ENCODE data around the gene RPL32. TPM values are rescaled to one million over a fixed set of nuclear protein-coding genes. Genes with fewer than 3 reads are reported as not detected.

The RPL32 gene
- total RNA-seq, 4 donors from 2014 or later: 510 to 893 (median 747) TPM

DNA sequence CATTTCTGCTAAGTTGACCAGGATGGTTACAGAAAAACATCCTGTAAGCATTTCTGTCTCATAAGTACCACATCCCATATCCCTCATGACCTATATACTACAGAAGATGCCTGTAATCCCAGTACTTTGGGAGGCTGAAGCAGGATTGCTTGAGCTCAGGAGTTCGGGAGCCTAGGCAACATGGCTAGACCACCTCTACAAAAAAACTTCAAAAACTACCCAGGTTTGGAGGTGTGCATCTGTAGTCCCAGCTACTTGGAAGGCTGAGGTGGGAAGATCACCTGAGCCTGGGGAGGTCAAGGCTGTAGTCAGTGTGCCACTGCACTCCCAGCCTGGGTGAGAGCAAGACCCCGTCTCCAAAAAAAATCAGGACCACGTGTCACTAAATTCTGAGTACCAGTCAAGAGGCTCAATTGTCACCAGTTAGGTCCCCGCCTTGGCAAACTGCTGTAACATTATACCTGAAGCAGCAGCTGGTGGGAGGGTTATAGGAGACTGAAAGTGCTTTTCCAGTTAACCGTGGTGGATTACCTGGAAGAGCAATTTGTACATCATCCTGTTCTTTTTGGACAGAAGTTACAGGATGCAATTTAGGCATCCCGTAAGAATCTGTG is 6.2 kb downstream of the RPL32 start:
- peaks cover 2 to 99% (median 12%) of the 10 kb centered on the region in 3 donors for H3K36me3 ChIP-seq

DNA sequence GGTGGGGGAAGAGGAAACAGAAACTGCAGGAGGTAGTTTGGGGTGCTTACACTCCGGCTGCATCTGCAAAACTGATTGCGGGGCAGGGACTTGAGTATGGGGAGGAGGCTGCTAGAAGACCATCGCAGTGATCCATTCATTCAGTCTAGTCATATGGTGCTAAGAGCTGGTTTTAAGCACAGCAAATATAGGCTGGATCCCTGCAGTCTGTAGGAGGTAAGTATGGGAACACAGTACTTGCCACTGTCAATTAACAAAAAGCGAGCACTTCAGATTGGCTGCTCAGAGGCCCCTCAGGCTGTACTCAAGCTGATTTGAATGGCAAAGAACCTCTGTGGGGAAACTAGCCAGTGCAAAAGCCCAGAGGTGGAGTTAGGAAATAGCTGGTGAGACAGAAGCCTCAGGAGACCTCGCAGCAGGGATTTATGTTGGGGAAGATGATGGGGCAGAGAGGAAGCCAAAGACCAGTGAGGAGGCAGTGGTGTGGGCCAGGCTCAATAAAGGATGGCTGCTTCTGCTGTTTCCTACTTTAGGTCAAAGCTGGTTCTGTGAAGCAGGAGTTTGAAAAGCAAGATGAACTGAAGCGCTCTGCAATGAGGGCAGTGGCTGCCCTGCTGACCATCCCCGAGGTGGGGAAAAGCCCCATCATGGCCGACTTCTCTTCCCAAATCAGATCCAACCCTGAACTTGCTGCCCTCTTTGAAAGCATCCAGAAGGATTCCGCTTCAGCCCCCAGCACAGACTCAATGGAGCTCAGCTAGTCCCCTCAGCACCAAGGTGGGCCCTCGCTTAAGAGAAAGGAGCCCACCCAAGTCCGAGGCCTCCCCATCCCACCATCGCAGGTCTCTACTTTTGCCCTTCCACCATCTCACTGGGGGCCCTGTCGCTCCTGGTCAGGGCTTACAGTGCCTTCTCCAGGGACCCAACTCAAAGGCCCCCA is 7.9 kb downstream of the RPL32 start:
- TF ChIP-seq EP300 (IDR thresholded peaks at IDR 0.05) (no peak), POLR2A (IDR thresholded peaks at IDR 0.05) (no peak)
- TF ChIP-seq, protein P1, sequence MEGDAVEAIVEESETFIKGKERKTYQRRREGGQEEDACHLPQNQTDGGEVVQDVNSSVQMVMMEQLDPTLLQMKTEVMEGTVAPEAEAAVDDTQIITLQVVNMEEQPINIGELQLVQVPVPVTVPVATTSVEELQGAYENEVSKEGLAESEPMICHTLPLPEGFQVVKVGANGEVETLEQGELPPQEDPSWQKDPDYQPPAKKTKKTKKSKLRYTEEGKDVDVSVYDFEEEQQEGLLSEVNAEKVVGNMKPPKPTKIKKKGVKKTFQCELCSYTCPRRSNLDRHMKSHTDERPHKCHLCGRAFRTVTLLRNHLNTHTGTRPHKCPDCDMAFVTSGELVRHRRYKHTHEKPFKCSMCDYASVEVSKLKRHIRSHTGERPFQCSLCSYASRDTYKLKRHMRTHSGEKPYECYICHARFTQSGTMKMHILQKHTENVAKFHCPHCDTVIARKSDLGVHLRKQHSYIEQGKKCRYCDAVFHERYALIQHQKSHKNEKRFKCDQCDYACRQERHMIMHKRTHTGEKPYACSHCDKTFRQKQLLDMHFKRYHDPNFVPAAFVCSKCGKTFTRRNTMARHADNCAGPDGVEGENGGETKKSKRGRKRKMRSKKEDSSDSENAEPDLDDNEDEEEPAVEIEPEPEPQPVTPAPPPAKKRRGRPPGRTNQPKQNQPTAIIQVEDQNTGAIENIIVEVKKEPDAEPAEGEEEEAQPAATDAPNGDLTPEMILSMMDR (IDR thresholded peaks at IDR 0.05): no peak
- Histone ChIP-seq H3K4me3 (no peak overlapping the region), H3K4me1 (peaks cover 0 to 39% (median 4%) of the 10 kb centered on the region in 4 donors), H3K9me3 (no peaks in the 10 kb centered on the region), H3K36me3 (peaks cover 2 to 100% (median 12%) of the 10 kb centered on the region in 3 donors), H3K27me3 (no peaks in the 10 kb centered on the region), H3K27ac (no peak overlapping the region)
- no peak for DNase-seq (ENCODE audit: low spot score in 2 of 2)
- 77 to 84% methylated on average over 12 to 13 of the region's 13 CpGs for WGBS, 2 donors

More for the DNA sequence above, 6.2 kb downstream of the RPL32 start:
- H3K9me3 ChIP-seq: no peaks in the 10 kb centered on the region
- H3K4me3 ChIP-seq: no peak overlapping the region
- H3K27me3 ChIP-seq: no peaks in the 10 kb centered on the region
- no peak for DNase-seq (ENCODE audit: low spot score in 2 of 2)
- no peak for TF ChIP-seq POLR2A (IDR thresholded peaks at IDR 0.05)
- TF ChIP-seq, protein P1 (IDR thresholded peaks at IDR 0.05): no peak
- no peak for TF ChIP-seq EP300 (IDR thresholded peaks at IDR 0.05)
- H3K27ac ChIP-seq: no peak overlapping the region
- peaks cover 0 to 49% (median 15%) of the 10 kb centered on the region in 4 donors for H3K4me1 ChIP-seq
- 86 to 91% methylated on average over 6 of the region's 6 CpGs for WGBS, 2 donors

DNA sequence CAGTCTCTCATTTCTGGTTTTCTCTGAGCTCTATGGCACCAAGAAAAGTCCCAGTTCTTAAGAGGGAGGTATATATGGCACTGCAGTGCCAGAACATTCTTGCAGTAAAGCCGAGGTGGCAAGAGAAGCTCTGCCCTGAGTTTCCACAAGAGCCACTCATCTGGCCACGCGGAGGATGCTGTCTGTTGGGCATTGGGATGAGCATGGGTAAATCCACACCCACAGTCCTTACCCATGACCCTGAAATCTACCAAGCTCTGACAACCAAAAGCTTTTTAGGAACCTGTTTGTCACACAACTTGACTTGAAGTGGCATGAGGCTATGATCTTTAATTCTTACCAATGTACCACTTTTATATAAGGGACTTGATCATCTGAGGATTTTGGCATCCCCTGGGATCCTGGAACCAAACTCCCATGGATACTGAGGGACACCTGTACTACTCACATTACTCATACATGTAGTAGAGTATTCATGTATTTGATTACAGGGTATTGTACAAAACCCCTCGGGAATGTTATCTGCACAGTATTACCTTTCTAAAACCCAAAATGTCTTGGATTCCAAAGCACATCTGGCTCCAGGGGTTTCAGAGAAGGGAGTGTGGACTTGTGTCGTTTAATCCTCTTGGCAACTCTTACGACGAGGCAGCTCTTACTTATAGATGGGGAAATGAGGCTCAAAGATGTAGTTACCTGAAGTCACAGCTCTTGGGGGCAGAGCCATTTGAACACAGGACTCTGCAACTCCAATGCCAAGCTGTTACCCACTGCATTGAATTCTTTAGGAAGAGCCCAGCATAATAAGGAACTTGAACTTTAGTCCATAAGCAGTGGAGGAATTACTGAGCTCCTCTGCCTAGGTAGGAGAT is 8.8 kb downstream of the RPL32 start:
- no peak for DNase-seq (ENCODE audit: low spot score in 2 of 2)
- TF ChIP-seq, protein P1 (IDR thresholded peaks at IDR 0.05): no peak
- TF ChIP-seq EP300 (IDR thresholded peaks at IDR 0.05) (no peak), POLR2A (IDR thresholded peaks at IDR 0.05) (no peak)
- WGBS, 2 donors: 79 to 81% methylated on average over 7 of the region's 7 CpGs
- no peak overlapping the region for H3K27ac ChIP-seq
- peaks cover 4 to 100% (median 12%) of the 10 kb centered on the region in 3 donors for H3K36me3 ChIP-seq
- H3K4me1 ChIP-seq: peaks cover 0 to 30% (median 0%) of the 10 kb centered on the region in 4 donors
- no peaks in the 10 kb centered on the region for H3K9me3 ChIP-seq
- no peak overlapping the region for H3K4me3 ChIP-seq
- no peaks in the 10 kb centered on the region for H3K27me3 ChIP-seq

DNA sequence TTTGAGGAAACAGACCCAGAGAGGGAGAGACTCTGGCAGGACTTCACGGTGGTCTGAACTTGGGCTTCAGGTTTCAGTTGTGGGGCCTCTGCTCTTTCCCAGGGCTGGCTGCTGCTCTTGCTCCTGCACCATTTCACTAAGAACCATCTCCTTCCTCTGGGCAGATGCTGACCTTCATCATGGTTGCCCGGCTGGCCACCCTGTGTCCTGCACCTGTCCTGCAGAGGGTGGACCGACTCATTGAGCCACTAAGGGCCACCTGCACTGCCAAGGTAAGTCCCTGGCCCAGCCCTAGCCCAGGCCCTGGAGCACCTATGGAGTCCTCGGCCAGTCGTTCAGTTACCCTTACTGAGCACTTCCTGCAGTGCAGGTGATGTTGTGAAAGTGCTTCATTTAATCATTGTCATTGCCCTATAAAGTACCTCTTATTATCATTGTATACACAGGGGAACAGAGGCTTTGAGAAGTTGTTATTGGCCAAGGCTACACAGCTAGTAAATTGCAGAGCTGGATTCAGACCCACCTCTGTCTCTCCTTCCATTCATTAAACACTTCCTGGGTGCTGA is 10.0 kb downstream of the RPL32 start:
- H3K4me1 ChIP-seq: peaks cover 0 to 26% (median 0%) of the 10 kb centered on the region in 4 donors
- DNase-seq (ENCODE audit: low spot score in 2 of 2): no peak
- no peak overlapping the region for H3K27ac ChIP-seq
- TF ChIP-seq POLR2A (IDR thresholded peaks at IDR 0.05) (no peak), EP300 (IDR thresholded peaks at IDR 0.05) (no peak)
- TF ChIP-seq, protein P1 (IDR thresholded peaks at IDR 0.05): no peak
- H3K27me3 ChIP-seq: no peaks in the 10 kb centered on the region
- H3K4me3 ChIP-seq: no peak overlapping the region
- 73 to 88% methylated on average over 5 of the region's 5 CpGs for WGBS, 2 donors
- H3K36me3 ChIP-seq: peaks cover 4 to 97% (median 12%) of the 10 kb centered on the region in 3 donors
- H3K9me3 ChIP-seq: no peaks in the 10 kb centered on the region
